Gastroesophageal sphincter (tissue), 4 donors: ENCODE results near the gene GPRC5B. TPM values are rescaled to one million over a fixed set of nuclear protein-coding genes. Genes with fewer than 3 reads are reported as not detected.

Source experiments
- ATAC-seq: fragments of 150-250 bp; one replicate; pipeline ENCODE4 v1.9.1; 2016; ENCODE audit warnings: mild to moderate bottlenecking, moderate library complexity
- H3K27ac ChIP-seq, 4 donors: fragments of 200-600 bp; sonication (generic) in 3 of 4; 1 replicate in 3 of 4; 2 replicates in 1 of 4; pipeline ENCODE4 v1.5.1; 2016 to 2019
- H3K27me3 ChIP-seq: fragments of 200-600 bp; sonication (generic); one replicate; pipeline ENCODE4 v1.5.1; 2019
- H3K36me3 ChIP-seq, 2 donors: fragments of 200-600 bp; sonication (generic); one replicate each; pipeline ENCODE4 v1.5.1; 2019; ENCODE audit warnings: control low read depth in 1 of 2
- H3K4me1 ChIP-seq, 3 donors: fragments of 200-600 bp; sonication (generic); 1 replicate in 2 of 3; 2 replicates in 1 of 3; pipeline ENCODE4 v1.5.1; 2016 to 2019; ENCODE audit warnings: control low read depth in 2 of 3
- H3K4me3 ChIP-seq, 2 donors: fragments of 200-600 bp; sonication (generic); one replicate each; pipeline ENCODE4 v1.5.1; 2019; ENCODE audit warnings: mild to moderate bottlenecking in 1 of 2, moderate library complexity in 1 of 2
- H3K9me3 ChIP-seq, 3 donors: fragments of 200-600 bp; sonication (generic); one replicate each; pipeline ENCODE4 v1.5.1; 2017 to 2019; ENCODE audit warnings: control low read depth in 2 of 3
- EP300 ChIP-seq: sonication (generic); formaldehyde crosslinking; IDR thresholded peaks from one replicate; pipeline ENCODE4 v1.6.1; 2017; ENCODE audit warnings: antibody characterized with exemption, mild to moderate bottlenecking
- POLR2A ChIP-seq, 2 donors: fragments of 450-650 bp; IDR thresholded peaks; one replicate each; pipeline ENCODE4 v1.6.1; 2017; ENCODE audit warnings: antibody characterized with exemption in 2 of 2, mild to moderate bottlenecking in 2 of 2, moderate library complexity in 1 of 2
- POLR2AphosphoS5 ChIP-seq: sonication (generic); formaldehyde crosslinking; IDR thresholded peaks from one replicate; pipeline ENCODE4 v1.6.1; 2017; ENCODE audit warnings: antibody characterized with exemption
- WGBS, 2 donors: methylation state at CpG; one replicate each; pipeline ENCODE4 v1.1.5; 2018; ENCODE audit warnings: low coverage in 1 of 2; 5-methylcytosine and 5-hydroxymethylcytosine counted together
- total RNA-seq, 4 donors: library from RNA; depleted of rRNA; stranded (reverse); fragments of >200 nt; gene quantifications; one replicate each; pipeline ENCODE4 v1.1.0, GENCODE V29; 2016
- TF ChIP-seq, protein P1 (sequence below), 4 experiments: fragments of 200-600 bp in 2 of 4; fragments of 450-650 bp in 2 of 4; sonication (generic) in 1 of 4; IDR thresholded peaks; one replicate each; pipeline ENCODE4 v1.5.1; 2017 to 2019; ENCODE audit warnings: antibody characterized with exemption in 4 of 4, mild to moderate bottlenecking in 2 of 4, moderate library complexity in 2 of 4

Gene GPRC5B
- total RNA-seq, 4 donors from 2014 or later, result 11.5 to 29.2 (median 20.5) TPM

DNA sequence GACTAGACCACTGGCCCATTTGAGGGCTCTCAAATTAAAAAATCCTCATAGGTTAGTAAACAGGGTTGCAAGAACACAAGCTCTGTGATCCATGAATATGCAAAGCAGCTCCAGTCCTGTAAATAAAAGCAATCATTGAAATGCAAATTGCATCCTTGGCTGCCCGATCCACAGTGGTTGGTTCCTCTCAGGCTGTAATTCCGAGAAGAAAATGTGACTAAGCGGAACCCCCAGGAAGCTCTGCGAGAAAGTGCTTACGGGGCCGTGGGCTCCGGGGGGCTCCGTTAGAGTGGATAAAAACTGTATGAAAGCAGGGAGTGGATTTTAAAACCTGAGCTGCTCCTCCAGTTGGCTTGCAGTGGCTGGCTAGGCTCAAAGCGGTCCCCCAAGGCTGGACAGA lies 2.5 kb downstream of the GPRC5B start:
- Histone ChIP-seq H3K27ac (peak overlapping the region in 3 of 4 donors; percentile 58 to 80 (median 61)), H3K27me3 (peaks cover 36% of the 10 kb centered on the region)
- 89% methylated on average over 3 of the region's 9 CpGs; no CpG with 5 or more reads in 1 of the 2 donors for WGBS, 2 donors

DNA sequence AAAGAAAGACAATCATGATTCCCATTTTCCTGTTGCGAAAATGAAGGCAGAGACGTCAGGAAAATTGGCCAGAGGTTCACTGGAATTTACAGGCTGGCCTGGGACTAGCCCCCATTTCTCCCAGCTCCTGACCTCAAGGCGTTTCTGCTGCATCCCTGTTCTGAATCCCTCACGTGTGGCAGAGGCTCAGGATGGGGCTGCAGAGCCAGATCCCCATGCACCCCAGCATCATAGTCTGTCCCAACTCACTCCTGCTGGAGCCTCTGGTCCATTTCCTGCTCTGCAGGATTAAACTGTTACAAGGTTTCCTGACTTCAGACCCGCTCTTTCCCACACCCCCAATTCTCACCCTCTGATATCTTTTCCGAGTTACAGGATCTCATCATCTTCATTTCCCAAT lies 2.9 kb downstream of the GPRC5B start:
- Histone ChIP-seq H3K9me3 (no peaks in the 10 kb centered on the region), H3K36me3 (peaks cover 0 to 8% of the 10 kb centered on the region in 2 donors), H3K4me1 (peaks cover 0 to 39% (median 9%) of the 10 kb centered on the region in 3 donors), H3K4me3 (peak overlapping the region in 1 of 2 donors; percentile 72), H3K27ac (peak overlapping the region in 1 of 4 donors; percentile 80), H3K27me3 (peaks cover 36% of the 10 kb centered on the region)
- 52 to 71% methylated on average over 2 to 4 of the region's 6 CpGs for WGBS, 2 donors
- ATAC-seq, result no peak
- TF ChIP-seq POLR2A (IDR thresholded peaks at IDR 0.05) (no peak), EP300 (no peak), POLR2AphosphoS5 (no peak)
- TF ChIP-seq, protein P1, sequence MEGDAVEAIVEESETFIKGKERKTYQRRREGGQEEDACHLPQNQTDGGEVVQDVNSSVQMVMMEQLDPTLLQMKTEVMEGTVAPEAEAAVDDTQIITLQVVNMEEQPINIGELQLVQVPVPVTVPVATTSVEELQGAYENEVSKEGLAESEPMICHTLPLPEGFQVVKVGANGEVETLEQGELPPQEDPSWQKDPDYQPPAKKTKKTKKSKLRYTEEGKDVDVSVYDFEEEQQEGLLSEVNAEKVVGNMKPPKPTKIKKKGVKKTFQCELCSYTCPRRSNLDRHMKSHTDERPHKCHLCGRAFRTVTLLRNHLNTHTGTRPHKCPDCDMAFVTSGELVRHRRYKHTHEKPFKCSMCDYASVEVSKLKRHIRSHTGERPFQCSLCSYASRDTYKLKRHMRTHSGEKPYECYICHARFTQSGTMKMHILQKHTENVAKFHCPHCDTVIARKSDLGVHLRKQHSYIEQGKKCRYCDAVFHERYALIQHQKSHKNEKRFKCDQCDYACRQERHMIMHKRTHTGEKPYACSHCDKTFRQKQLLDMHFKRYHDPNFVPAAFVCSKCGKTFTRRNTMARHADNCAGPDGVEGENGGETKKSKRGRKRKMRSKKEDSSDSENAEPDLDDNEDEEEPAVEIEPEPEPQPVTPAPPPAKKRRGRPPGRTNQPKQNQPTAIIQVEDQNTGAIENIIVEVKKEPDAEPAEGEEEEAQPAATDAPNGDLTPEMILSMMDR (IDR thresholded peaks at IDR 0.05), result no peak

More for the DNA sequence above, 2.5 kb downstream of the GPRC5B start:
- H3K36me3 ChIP-seq, result peaks cover 0 to 8% of the 10 kb centered on the region in 2 donors
- no peak for TF ChIP-seq POLR2A (IDR thresholded peaks at IDR 0.05)
- TF ChIP-seq POLR2AphosphoS5, result no peak
- TF ChIP-seq, protein P1 (IDR thresholded peaks at IDR 0.05), result no peak
- TF ChIP-seq EP300, result no peak
- peaks cover 0 to 39% (median 9%) of the 10 kb centered on the region in 3 donors for H3K4me1 ChIP-seq
- peak overlapping the region in 1 of 2 donors; percentile 72 for H3K4me3 ChIP-seq
- no peaks in the 10 kb centered on the region for H3K9me3 ChIP-seq
- no peak for ATAC-seq

DNA sequence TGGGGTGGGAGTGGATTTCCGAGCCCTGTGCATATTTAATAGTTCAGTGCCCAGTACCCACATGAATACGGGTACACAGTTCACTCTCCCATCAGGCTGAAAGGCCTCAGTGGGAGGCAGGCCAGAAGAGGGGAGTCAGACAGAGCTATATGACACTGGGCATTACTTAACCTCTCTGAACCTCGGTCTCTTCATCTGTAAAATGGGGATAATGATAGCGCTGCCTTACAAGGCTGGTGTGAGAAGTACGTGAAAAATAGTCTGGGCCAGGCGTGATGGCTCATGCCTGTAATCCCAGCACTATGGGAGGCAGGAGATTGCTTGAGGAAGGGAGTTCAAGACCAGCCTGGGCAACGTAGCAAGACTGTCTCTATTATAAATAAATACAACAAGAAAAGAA lies 3.6 kb downstream of the GPRC5B start:
- H3K27me3 ChIP-seq, result peaks cover 35% of the 10 kb centered on the region
- H3K4me1 ChIP-seq, result peaks cover 0 to 33% (median 9%) of the 10 kb centered on the region in 3 donors
- WGBS, 2 donors, result 86% methylated on average over 7 of the region's 7 CpGs; no CpG with 5 or more reads in 1 of the 2 donors
- peaks cover 0 to 8% of the 10 kb centered on the region in 2 donors for H3K36me3 ChIP-seq
- TF ChIP-seq, protein P1 (IDR thresholded peaks at IDR 0.05), result no peak
- TF ChIP-seq EP300 (no peak), POLR2AphosphoS5 (no peak), POLR2A (IDR thresholded peaks at IDR 0.05) (no peak)
- ATAC-seq, result no peak
- no peak overlapping the region for H3K4me3 ChIP-seq
- no peaks in the 10 kb centered on the region for H3K9me3 ChIP-seq
- H3K27ac ChIP-seq, result no peak overlapping the region

DNA sequence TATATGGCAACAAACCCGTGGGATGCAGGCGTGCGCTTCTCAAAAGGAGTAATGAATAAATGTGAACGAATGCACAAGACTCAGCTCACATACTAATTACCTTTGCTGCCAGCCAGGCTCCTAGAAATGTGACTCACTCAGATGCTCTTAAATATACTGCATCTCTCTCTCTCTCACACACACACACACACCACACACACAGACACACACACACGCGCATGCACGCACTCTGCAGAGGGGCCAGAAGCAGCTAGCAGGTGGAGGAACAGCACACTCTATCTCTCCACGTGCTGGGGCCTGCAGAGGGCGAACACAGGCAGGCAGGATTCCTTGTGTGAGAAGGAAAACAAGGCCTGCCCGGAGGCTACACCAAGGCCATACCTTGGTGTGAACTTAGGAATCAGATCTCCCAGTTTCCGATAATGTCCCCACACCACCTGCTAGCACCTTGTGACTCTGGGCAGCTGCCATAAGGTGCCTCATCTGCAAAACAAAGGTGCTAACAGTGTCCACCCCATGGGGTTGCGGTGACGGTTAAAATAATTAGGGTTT lies 5.3 kb downstream of the GPRC5B start:
- no peak for ATAC-seq

More for the DNA sequence above, 5.3 kb downstream of the GPRC5B start:
- H3K27me3 ChIP-seq, result peaks cover 20% of the 10 kb centered on the region
- no peak for TF ChIP-seq POLR2AphosphoS5
- TF ChIP-seq POLR2A (IDR thresholded peaks at IDR 0.05), result no peak
- TF ChIP-seq, protein P1 (IDR thresholded peaks at IDR 0.05), result no peak
- TF ChIP-seq EP300, result no peak
- WGBS, 2 donors, result 78 to 81% methylated on average over 5 to 8 of the region's 13 CpGs
- H3K27ac ChIP-seq, result no peak overlapping the region
- no peaks in the 10 kb centered on the region for H3K9me3 ChIP-seq
- peaks cover 0 to 8% of the 10 kb centered on the region in 2 donors for H3K36me3 ChIP-seq
- H3K4me3 ChIP-seq, result no peak overlapping the region
- H3K4me1 ChIP-seq, result peaks cover 0 to 18% (median 0%) of the 10 kb centered on the region in 3 donors
